ENCODE results near the gene ADCY3.

The ADCY3 gene

GRCh38 chr2:24910245-24910644 is 9.8 kb downstream of the ADCY3 start:
- Histone ChIP-seq H3K9me3 (ENCODE audit: control insufficient read depth, low read length) (no peaks in the 10 kb centered on the region), H3K4me1 (ENCODE audit: control insufficient read depth, insufficient read depth, low read length, poor library complexity, severe bottlenecking) (no peaks in the 10 kb centered on the region), H3K4me3 (ENCODE audit: insufficient read depth, low read depth, low read length, poor library complexity, severe bottlenecking) (no peak overlapping the region), H3K27ac (ENCODE audit: insufficient read depth, low read length, poor library complexity, severe bottlenecking) (no peak overlapping the region), H3K36me3 (ENCODE audit: control insufficient read depth, insufficient read depth, low read length) (no peaks in the 10 kb centered on the region), H3K27me3 (replicated peaks; ENCODE audit: control insufficient read depth, insufficient read depth, low read length, poor library complexity, severe bottlenecking) (no peaks in the 10 kb centered on the region)
- no peak for DNase-seq

GRCh38 chr2:24909555-24910177 is 10.4 kb downstream of the ADCY3 start:
- no peaks in the 10 kb centered on the region for H3K4me1 ChIP-seq (ENCODE audit: control insufficient read depth, insufficient read depth, low read length, poor library complexity, severe bottlenecking)
- H3K27me3 ChIP-seq (replicated peaks; ENCODE audit: control insufficient read depth, insufficient read depth, low read length, poor library complexity, severe bottlenecking) = no peaks in the 10 kb centered on the region
- no peak overlapping the region for H3K4me3 ChIP-seq (ENCODE audit: insufficient read depth, low read depth, low read length, poor library complexity, severe bottlenecking)
- DNase-seq = no peak
- no peaks in the 10 kb centered on the region for H3K9me3 ChIP-seq (ENCODE audit: control insufficient read depth, low read length)
- H3K36me3 ChIP-seq (ENCODE audit: control insufficient read depth, insufficient read depth, low read length) = no peaks in the 10 kb centered on the region
- H3K27ac ChIP-seq (ENCODE audit: insufficient read depth, low read length, poor library complexity, severe bottlenecking) = no peak overlapping the region

- DNase-seq = no peak
- no peaks in the 10 kb centered on the region for H3K36me3 ChIP-seq (ENCODE audit: control insufficient read depth, insufficient read depth, low read length)
- H3K9me3 ChIP-seq (ENCODE audit: control insufficient read depth, low read length) = no peaks in the 10 kb centered on the region
- no peaks in the 10 kb centered on the region for H3K4me1 ChIP-seq (ENCODE audit: control insufficient read depth, insufficient read depth, low read length, poor library complexity, severe bottlenecking)
- H3K4me3 ChIP-seq (ENCODE audit: insufficient read depth, low read depth, low read length, poor library complexity, severe bottlenecking) = no peak overlapping the region
- no peak overlapping the region for H3K27ac ChIP-seq (ENCODE audit: insufficient read depth, low read length, poor library complexity, severe bottlenecking)
- H3K27me3 ChIP-seq (replicated peaks; ENCODE audit: control insufficient read depth, insufficient read depth, low read length, poor library complexity, severe bottlenecking) = no peaks in the 10 kb centered on the region
Measured at GRCh38 chr2:24908461-24908901, 11.6 kb downstream of the ADCY3 start.

GRCh38 chr2:24907116-24907515 is 12.9 kb downstream of the ADCY3 start:
- Histone ChIP-seq H3K9me3 (ENCODE audit: control insufficient read depth, low read length) (no peaks in the 10 kb centered on the region), H3K27me3 (replicated peaks; ENCODE audit: control insufficient read depth, insufficient read depth, low read length, poor library complexity, severe bottlenecking) (no peaks in the 10 kb centered on the region), H3K36me3 (ENCODE audit: control insufficient read depth, insufficient read depth, low read length) (no peaks in the 10 kb centered on the region), H3K4me1 (ENCODE audit: control insufficient read depth, insufficient read depth, low read length, poor library complexity, severe bottlenecking) (no peaks in the 10 kb centered on the region), H3K27ac (ENCODE audit: insufficient read depth, low read length, poor library complexity, severe bottlenecking) (no peak overlapping the region), H3K4me3 (ENCODE audit: insufficient read depth, low read depth, low read length, poor library complexity, severe bottlenecking) (no peak overlapping the region)
- no peak for DNase-seq

GRCh38 chr2:24906466-24906865 is 13.6 kb downstream of the ADCY3 start:
- no peak for DNase-seq
- Histone ChIP-seq H3K27ac (ENCODE audit: insufficient read depth, low read length, poor library complexity, severe bottlenecking) (no peak overlapping the region), H3K9me3 (ENCODE audit: control insufficient read depth, low read length) (no peaks in the 10 kb centered on the region), H3K4me3 (ENCODE audit: insufficient read depth, low read depth, low read length, poor library complexity, severe bottlenecking) (no peak overlapping the region), H3K4me1 (ENCODE audit: control insufficient read depth, insufficient read depth, low read length, poor library complexity, severe bottlenecking) (no peaks in the 10 kb centered on the region), H3K36me3 (ENCODE audit: control insufficient read depth, insufficient read depth, low read length) (no peaks in the 10 kb centered on the region), H3K27me3 (replicated peaks; ENCODE audit: control insufficient read depth, insufficient read depth, low read length, poor library complexity, severe bottlenecking) (no peaks in the 10 kb centered on the region)

GRCh38 chr2:24903161-24904103 is 16.6 kb downstream of the ADCY3 start:
- Histone ChIP-seq H3K27ac (ENCODE audit: insufficient read depth, low read length, poor library complexity, severe bottlenecking) (no peak overlapping the region), H3K4me3 (ENCODE audit: insufficient read depth, low read depth, low read length, poor library complexity, severe bottlenecking) (no peak overlapping the region), H3K36me3 (ENCODE audit: control insufficient read depth, insufficient read depth, low read length) (no peaks in the 10 kb centered on the region), H3K4me1 (ENCODE audit: control insufficient read depth, insufficient read depth, low read length, poor library complexity, severe bottlenecking) (no peaks in the 10 kb centered on the region), H3K9me3 (ENCODE audit: control insufficient read depth, low read length) (no peaks in the 10 kb centered on the region), H3K27me3 (replicated peaks; ENCODE audit: control insufficient read depth, insufficient read depth, low read length, poor library complexity, severe bottlenecking) (no peaks in the 10 kb centered on the region)
- no peak for DNase-seq

- no peak overlapping the region for H3K27ac ChIP-seq (ENCODE audit: insufficient read depth, low read length, poor library complexity, severe bottlenecking)
- peaks cover 6% of the 10 kb centered on the region for H3K9me3 ChIP-seq (ENCODE audit: control insufficient read depth, low read length)
- H3K4me3 ChIP-seq (ENCODE audit: insufficient read depth, low read depth, low read length, poor library complexity, severe bottlenecking) = no peak overlapping the region
- no peak for DNase-seq
- H3K27me3 ChIP-seq (replicated peaks; ENCODE audit: control insufficient read depth, insufficient read depth, low read length, poor library complexity, severe bottlenecking) = no peaks in the 10 kb centered on the region
- no peaks in the 10 kb centered on the region for H3K4me1 ChIP-seq (ENCODE audit: control insufficient read depth, insufficient read depth, low read length, poor library complexity, severe bottlenecking)
- no peaks in the 10 kb centered on the region for H3K36me3 ChIP-seq (ENCODE audit: control insufficient read depth, insufficient read depth, low read length)
Measured at GRCh38 chr2:24899361-24899910, 20.6 kb downstream of the ADCY3 start.

- no peak overlapping the region for H3K4me3 ChIP-seq (ENCODE audit: insufficient read depth, low read depth, low read length, poor library complexity, severe bottlenecking)
Measured at GRCh38 chr2:24898122-24899109, 21.6 kb downstream of the ADCY3 start.

GRCh38 chr2:24894750-24895149 is 25.3 kb downstream of the ADCY3 start:
- Histone ChIP-seq H3K36me3 (ENCODE audit: control insufficient read depth, insufficient read depth, low read length) (no peaks in the 10 kb centered on the region), H3K27me3 (replicated peaks; ENCODE audit: control insufficient read depth, insufficient read depth, low read length, poor library complexity, severe bottlenecking) (no peaks in the 10 kb centered on the region), H3K4me1 (ENCODE audit: control insufficient read depth, insufficient read depth, low read length, poor library complexity, severe bottlenecking) (no peaks in the 10 kb centered on the region), H3K9me3 (ENCODE audit: control insufficient read depth, low read length) (peaks cover 6% of the 10 kb centered on the region), H3K4me3 (ENCODE audit: insufficient read depth, low read depth, low read length, poor library complexity, severe bottlenecking) (no peak overlapping the region), H3K27ac (ENCODE audit: insufficient read depth, low read length, poor library complexity, severe bottlenecking) (no peak overlapping the region)
- DNase-seq = no peak

More at GRCh38 chr2:24898122-24899109, 21.6 kb downstream of the ADCY3 start:
- DNase-seq = no peak
- Histone ChIP-seq H3K27ac (ENCODE audit: insufficient read depth, low read length, poor library complexity, severe bottlenecking) (no peak overlapping the region), H3K36me3 (ENCODE audit: control insufficient read depth, insufficient read depth, low read length) (no peaks in the 10 kb centered on the region), H3K4me1 (ENCODE audit: control insufficient read depth, insufficient read depth, low read length, poor library complexity, severe bottlenecking) (no peaks in the 10 kb centered on the region), H3K9me3 (ENCODE audit: control insufficient read depth, low read length) (peaks cover 6% of the 10 kb centered on the region), H3K27me3 (replicated peaks; ENCODE audit: control insufficient read depth, insufficient read depth, low read length, poor library complexity, severe bottlenecking) (no peaks in the 10 kb centered on the region)

All from effector memory CD4-positive, alpha-beta T cell (primary cell).